Caco-2 (cell line): ENCODE results near the gene MBTPS1. TPM values are rescaled to one million over a fixed set of nuclear protein-coding genes. Genes with fewer than 3 reads are reported as not detected.

Experiments used
- BruUV-seq: library from RNA; stranded (reverse); fragments of 400-500 nt; replicated peaks from 2 replicates; lab custom pipeline; 2021; lab: Mats Ljungman, UMichigan
- CTCF ChIA-PET: fragments of 300-600 bp; sonication (Branson Sonifier 250); formaldehyde crosslinking; loops from one replicate; lab custom pipeline; 2022; ENCODE audit warnings: antibody characterized with exemption; lab: Charles Lee
- POLR2A ChIA-PET: fragments of 300-600 bp; sonication (Branson Sonifier 250); formaldehyde crosslinking; loops from one replicate; lab custom pipeline; 2022; ENCODE audit warnings: antibody characterized with exemption; lab: Charles Lee
- DNase-seq, 2 experiments: peaks; one replicate each; pipeline versions ENCODE4 v3.0.0 to v3.0.0-alpha.2; 2020 to 2022
- H3K27me3 ChIP-seq: replicated peaks from 2 replicates; pipeline ENCODE4 v1.6.0; 2011; ENCODE audit warnings: low read length; ENCODE audit not compliant: control insufficient read depth, insufficient read depth
- H3K36me3 ChIP-seq: 2 replicates; pipeline ENCODE4 v1.5.1; 2011; ENCODE audit warnings: low read length; ENCODE audit not compliant: control insufficient read depth, insufficient read depth
- H3K4me1 ChIP-seq: fragments of 250-450 bp; sonication (Bioruptor Pico); 2 replicates; pipeline ENCODE4 v1.5.1; 2020; ENCODE audit warnings: mild to moderate bottlenecking
- H3K4me3 ChIP-seq: 2 replicates; pipeline ENCODE4 v1.5.1; 2011; ENCODE audit warnings: low read depth, mild to moderate bottlenecking, control low read depth, low read length
- H3K9me3 ChIP-seq: fragments of 250-450 bp; sonication (Bioruptor Pico); 2 replicates; pipeline ENCODE4 v1.5.1; 2020; ENCODE audit warnings: mild to moderate bottlenecking, moderate library complexity
- H3K27ac Mint-ChIP-seq: one replicate; pipeline ENCODE4 v1.8.0; 2022; ENCODE audit warnings: mixed read lengths; ENCODE audit not compliant: unreplicated experiment
- H3K27me3 Mint-ChIP-seq: one replicate; pipeline ENCODE4 v1.8.0; 2022; ENCODE audit warnings: mixed read lengths; ENCODE audit not compliant: insufficient read depth, unreplicated experiment
- H3K36me3 Mint-ChIP-seq: one replicate; pipeline ENCODE4 v1.8.0; 2022; ENCODE audit warnings: mild to moderate bottlenecking, mixed read lengths; ENCODE audit not compliant: insufficient read depth, unreplicated experiment
- H3K4me1 Mint-ChIP-seq: one replicate; pipeline ENCODE4 v1.8.0; 2022; ENCODE audit warnings: low read depth, mixed read lengths; ENCODE audit not compliant: unreplicated experiment
- H3K4me3 Mint-ChIP-seq: one replicate; pipeline ENCODE4 v1.8.0; 2022; ENCODE audit warnings: mild to moderate bottlenecking, moderate library complexity, mixed read lengths; ENCODE audit not compliant: unreplicated experiment
- H3K9me3 Mint-ChIP-seq: one replicate; pipeline ENCODE4 v1.8.0; 2022; ENCODE audit warnings: mixed read lengths; ENCODE audit not compliant: unreplicated experiment
- intact Hi-C: fragments of 100-400 bp; cut with micrococcal nuclease; formaldehyde crosslinking; loops from one replicate; pipeline ENCODE4 v1.10.0; 2022; ENCODE audit not compliant: unreplicated experiment
- total RNA-seq: library from RNA; stranded (reverse); gene quantifications from 2 replicates; pipeline ENCODE4 v1.2.3, GENCODE V29; 2022
- TF ChIP-seq, protein P1 (sequence below), 2 experiments: fragments of 200-600 bp in 1 of 2; IDR thresholded peaks; 1 replicate in 1 of 2; 2 replicates in 1 of 2; pipeline versions ENCODE4 v1.5.1 to v1.8.0; 2011 to 2022; ENCODE audit warnings: antibody characterized with exemption in 1 of 2, control low read depth in 1 of 2, inconsistent platforms in 1 of 2, low read depth in 1 of 2, low read length in 1 of 2, mild to moderate bottlenecking in 1 of 2, moderate library complexity in 1 of 2; ENCODE audit not compliant: insufficient read depth in 1 of 2, severe bottlenecking in 1 of 2, unreplicated experiment in 1 of 2

MBTPS1 gene
- total RNA-seq, 1 experiment from 2014 or later, result 96.4 TPM

DNA sequence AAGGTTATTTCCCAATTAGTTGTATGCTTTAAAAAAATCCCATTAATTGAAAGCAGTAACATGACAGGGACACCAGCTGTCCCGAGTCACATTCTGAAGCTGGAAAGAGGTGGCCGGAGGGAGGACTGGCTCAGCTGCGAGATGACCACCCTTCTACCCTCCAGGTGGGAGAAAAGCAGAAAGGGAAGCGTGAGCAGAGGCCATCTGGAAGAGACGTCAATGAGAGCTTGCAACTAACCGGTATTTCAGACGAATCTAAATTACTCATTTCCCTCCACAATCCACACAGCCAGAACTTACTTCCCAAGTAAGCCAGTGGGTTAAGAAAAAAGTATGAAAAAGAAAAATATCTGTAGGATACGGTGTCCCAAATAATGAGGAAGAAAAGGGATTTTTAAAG, 45.6 kb downstream of the MBTPS1 start:
- no peak overlapping the region for H3K4me3 ChIP-seq
- intact Hi-C loops, result no loop called here
- no peaks in the 10 kb centered on the region for H3K9me3 ChIP-seq
- DNase-seq, result no peak
- TF ChIP-seq, protein P1, sequence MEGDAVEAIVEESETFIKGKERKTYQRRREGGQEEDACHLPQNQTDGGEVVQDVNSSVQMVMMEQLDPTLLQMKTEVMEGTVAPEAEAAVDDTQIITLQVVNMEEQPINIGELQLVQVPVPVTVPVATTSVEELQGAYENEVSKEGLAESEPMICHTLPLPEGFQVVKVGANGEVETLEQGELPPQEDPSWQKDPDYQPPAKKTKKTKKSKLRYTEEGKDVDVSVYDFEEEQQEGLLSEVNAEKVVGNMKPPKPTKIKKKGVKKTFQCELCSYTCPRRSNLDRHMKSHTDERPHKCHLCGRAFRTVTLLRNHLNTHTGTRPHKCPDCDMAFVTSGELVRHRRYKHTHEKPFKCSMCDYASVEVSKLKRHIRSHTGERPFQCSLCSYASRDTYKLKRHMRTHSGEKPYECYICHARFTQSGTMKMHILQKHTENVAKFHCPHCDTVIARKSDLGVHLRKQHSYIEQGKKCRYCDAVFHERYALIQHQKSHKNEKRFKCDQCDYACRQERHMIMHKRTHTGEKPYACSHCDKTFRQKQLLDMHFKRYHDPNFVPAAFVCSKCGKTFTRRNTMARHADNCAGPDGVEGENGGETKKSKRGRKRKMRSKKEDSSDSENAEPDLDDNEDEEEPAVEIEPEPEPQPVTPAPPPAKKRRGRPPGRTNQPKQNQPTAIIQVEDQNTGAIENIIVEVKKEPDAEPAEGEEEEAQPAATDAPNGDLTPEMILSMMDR (IDR thresholded peaks at IDR 0.05; ENCODE audit: insufficient read depth in 1 of 2, low read depth in 1 of 2, low read length in 1 of 2, severe bottlenecking in 1 of 2, unreplicated experiment in 1 of 2), result no peak
- Mint-ChIP-seq H3K27ac (no peak overlapping the region), H3K9me3 (no peaks in the 10 kb centered on the region), H3K27me3 (no peaks in the 10 kb centered on the region), H3K4me3 (no peak overlapping the region), H3K4me1 (no peaks in the 10 kb centered on the region), H3K36me3 (peaks cover 65% of the 10 kb centered on the region)
- H3K27me3 ChIP-seq, result no peaks in the 10 kb centered on the region
- POLR2A ChIA-PET, result no interaction called here
- H3K4me1 ChIP-seq, result no peaks in the 10 kb centered on the region
- no TSS peak for BruUV-seq
- peaks cover 11% of the 10 kb centered on the region for H3K36me3 ChIP-seq
- CTCF ChIA-PET, result no interaction called here

DNA sequence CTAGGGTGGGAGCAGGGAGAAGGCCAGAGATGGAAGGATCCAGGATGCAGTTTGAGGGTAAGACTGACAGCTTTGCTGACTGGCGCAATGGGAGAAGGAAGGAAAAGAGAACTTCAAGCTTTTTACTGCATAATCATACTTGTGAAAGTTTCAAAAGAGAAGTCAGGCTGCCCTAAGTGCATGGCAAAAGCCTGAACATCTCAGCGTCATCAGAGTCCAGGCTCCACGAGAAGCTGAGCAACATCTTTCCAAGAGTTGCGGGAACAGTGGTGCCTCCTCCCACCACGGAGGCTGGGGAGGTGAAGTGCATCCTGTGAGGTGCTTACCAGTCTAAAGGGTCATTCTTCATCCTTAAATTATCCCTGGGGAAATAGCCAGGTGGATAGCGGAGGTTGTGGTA, 47.2 kb downstream of the MBTPS1 start:
- no TSS peak for BruUV-seq
- POLR2A ChIA-PET, result no interaction called here
- TF ChIP-seq, protein P1 (IDR thresholded peaks at IDR 0.05; ENCODE audit: insufficient read depth in 1 of 2, low read depth in 1 of 2, low read length in 1 of 2, severe bottlenecking in 1 of 2, unreplicated experiment in 1 of 2), result no peak
- H3K36me3 Mint-ChIP-seq, result peaks cover 67% of the 10 kb centered on the region
- Histone ChIP-seq H3K27me3 (no peaks in the 10 kb centered on the region), H3K36me3 (peaks cover 6% of the 10 kb centered on the region), H3K4me1 (no peaks in the 10 kb centered on the region), H3K9me3 (no peaks in the 10 kb centered on the region), H3K4me3 (no peak overlapping the region)
- H3K4me3 Mint-ChIP-seq, result no peak overlapping the region
- CTCF ChIA-PET, result interaction anchor here (1.3 kb wide), 1 partner anchor 113 kb away, joined by 6 read pairs; no protein-coding TSS in a partner anchor
- intact Hi-C loops, result loop anchor here (5.0 kb wide), 1 partner anchor 242 kb away; no protein-coding TSS in a partner anchor
- no peaks in the 10 kb centered on the region for H3K27me3 Mint-ChIP-seq
- no peaks in the 10 kb centered on the region for H3K9me3 Mint-ChIP-seq
- no peak for DNase-seq
- H3K4me1 Mint-ChIP-seq, result no peaks in the 10 kb centered on the region
- H3K27ac Mint-ChIP-seq, result no peak overlapping the region

DNA sequence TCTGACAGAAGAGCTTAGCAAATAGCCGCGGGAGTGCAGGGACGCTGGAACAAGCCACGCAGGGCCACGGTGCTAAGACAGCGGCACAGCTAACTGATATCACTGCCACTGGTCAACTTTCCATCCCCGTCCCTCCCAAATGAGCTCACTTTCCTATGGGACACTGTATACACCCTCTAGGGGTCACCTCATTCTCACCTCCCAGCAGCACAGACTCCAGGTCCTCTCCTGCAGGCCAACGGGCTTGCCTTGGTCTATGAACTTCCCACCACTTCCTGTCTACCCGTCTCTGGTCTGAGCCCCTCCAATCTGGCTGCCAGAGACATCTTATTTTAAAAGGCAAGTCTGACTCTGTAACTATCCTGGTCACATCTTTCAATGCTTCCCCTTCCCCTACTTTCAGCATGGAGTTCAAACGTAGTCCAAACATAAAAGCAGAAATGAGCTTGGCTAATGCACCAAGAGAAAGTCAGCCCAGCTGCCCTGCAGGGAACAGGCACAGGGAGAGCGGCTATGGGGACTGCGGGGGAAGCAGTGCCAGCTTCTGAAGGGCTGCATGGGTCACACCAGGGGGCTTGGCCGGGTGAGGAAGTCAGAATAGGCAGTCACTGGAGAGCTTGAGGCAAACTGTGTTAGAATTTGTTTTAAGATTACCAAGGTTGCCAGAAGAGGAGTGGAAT, 47.8 kb downstream of the MBTPS1 start:
- no peak for DNase-seq
- Mint-ChIP-seq H3K36me3 (peaks cover 70% of the 10 kb centered on the region), H3K27me3 (no peaks in the 10 kb centered on the region), H3K4me3 (no peak overlapping the region), H3K4me1 (no peaks in the 10 kb centered on the region), H3K9me3 (no peaks in the 10 kb centered on the region), H3K27ac (no peak overlapping the region)
- no peaks in the 10 kb centered on the region for H3K9me3 ChIP-seq
- CTCF ChIA-PET, result interaction anchor here (1.3 to 1.7 kb wide), 2 partner anchors 16 to 112 kb away, joined by 5 to 6 read pairs; no protein-coding TSS in a partner anchor
- H3K4me3 ChIP-seq, result no peak overlapping the region
- POLR2A ChIA-PET, result no interaction called here
- H3K4me1 ChIP-seq, result no peaks in the 10 kb centered on the region
- no TSS peak for BruUV-seq
- H3K36me3 ChIP-seq, result peaks cover 6% of the 10 kb centered on the region
- intact Hi-C loops, result loop anchor here (5.0 kb wide), 1 partner anchor 242 kb away; no protein-coding TSS in a partner anchor
- H3K27me3 ChIP-seq, result no peaks in the 10 kb centered on the region
- TF ChIP-seq, protein P1 (IDR thresholded peaks at IDR 0.05; ENCODE audit: insufficient read depth in 1 of 2, low read depth in 1 of 2, low read length in 1 of 2, severe bottlenecking in 1 of 2, unreplicated experiment in 1 of 2), result no peak
